GM18526 (cell line): ENCODE results near the gene CFAP299.

Source experiments
- POLR2A ChIP-seq: IDR thresholded peaks from 3 replicates; pipeline ENCODE4 v1.6.1; 2011; ENCODE audit not compliant: insufficient read length; ENCODE audit errors: extremely low read depth

Gene CFAP299

DNA sequence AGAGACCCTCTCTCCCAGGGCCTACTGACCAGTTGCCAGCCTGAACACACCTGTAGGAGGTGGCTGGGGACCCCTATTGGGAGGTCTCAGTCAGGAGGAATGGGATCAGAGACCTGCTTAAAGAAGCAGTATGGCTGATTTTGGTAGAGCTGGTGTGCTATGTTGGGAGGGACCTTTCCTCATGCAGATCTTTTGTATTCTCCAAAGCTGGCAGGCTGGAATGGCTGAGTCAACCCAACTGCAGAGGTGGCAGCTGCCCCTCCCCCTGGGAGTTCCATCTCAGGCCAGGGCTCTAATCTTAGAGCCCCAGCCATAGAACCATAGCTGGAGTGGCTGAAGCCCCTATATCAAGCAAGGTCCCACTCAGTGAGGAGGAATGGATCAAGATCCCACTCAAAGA lies 415.7 kb downstream of the CFAP299 start:
- TF ChIP-seq POLR2A = no peak

DNA sequence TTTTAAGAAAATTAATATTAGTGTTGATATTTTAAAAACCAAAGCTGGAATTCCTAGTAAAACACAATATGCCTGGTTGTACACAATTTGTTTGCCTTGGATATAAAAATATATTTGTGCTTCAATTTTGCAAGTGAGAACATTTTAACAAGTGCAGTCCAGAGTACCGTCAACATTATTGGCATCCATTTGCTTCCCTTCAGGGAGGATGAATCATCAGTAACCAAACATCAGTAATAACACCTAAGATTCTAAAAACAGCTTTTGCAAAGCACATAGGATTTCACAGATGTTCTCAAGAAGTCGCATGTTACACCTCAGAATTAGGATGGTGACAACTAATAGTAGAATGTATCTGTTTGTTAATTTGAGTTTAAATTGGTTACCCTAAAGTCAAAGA lies 432.4 kb downstream of the CFAP299 start:
- TF ChIP-seq POLR2A = no peak

DNA sequence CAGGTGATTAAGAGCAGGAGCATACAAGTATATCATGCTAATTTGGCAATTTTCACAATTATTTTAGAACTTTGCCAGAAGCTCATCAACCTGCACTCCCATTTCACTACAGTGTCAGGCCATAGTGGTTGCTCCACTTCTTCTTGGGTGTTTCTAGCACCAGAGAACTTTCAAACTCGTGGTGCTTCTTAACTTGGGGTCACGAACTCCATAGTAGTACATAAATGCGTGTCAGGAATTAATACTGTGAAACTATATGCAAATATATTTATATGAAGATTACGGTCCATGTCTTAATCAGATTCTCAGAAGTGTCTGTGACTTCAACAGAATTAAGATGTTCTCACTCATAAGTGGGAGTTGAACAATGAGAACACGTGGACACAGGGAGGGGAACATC lies 440.6 kb downstream of the CFAP299 start:
- no peak for TF ChIP-seq POLR2A

DNA sequence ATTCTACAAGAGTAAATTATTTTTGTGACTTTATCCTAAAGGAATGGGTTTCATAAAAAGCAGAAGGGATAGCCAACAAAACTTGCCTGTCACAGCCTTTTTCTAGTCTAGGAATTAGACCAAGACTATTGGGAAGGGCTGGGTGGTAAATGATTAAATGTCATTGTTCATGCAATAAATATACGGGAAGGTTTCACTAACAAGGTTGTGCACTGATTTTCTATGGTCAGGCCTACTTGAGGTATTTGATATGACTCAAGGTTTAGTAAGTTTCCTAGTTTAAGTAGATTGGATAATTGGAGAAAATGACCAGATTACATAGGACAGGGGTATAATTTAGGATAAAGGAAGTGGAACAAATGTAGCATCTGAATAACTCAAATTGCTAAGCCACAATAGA lies 445.9 kb downstream of the CFAP299 start:
- no peak for TF ChIP-seq POLR2A

DNA sequence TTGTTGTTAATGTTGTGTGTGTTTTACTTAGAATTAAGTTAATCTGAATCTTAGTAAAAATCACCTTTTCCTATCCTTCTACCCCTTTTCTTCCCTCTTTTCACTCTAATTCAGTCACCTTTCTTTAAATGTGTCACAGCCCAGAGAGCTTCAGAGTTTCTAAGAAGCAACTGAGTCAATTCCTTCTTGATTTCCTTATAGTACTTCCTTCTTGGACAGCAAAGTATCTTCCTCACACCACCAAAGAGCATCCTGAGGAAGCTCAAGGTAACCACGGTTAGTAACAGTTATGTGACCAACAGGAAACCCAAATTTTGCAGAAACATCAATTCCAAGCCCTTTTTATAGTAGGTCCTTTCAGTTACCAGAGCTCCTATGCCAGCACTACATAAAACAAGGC lies 451.8 kb downstream of the CFAP299 start:
- TF ChIP-seq POLR2A = no peak

DNA sequence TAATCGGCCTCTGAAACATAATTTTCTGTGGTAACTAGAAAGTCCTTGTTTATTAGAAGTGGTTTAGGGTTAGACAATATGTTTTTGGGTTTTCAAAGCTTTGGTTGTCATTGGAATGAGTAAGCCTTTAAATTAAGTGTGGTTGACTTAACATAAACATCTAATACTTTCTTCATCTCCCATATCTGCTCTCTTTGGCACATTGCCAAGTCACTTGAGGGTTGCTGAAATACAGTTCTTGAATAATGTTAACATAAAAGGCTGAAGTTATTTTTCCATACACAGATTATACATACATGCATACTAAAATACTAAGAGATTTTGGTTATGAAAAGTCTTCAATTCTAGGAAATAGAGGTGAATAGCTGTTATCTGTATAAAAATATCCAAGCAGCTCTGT lies 453.3 kb downstream of the CFAP299 start:
- TF ChIP-seq POLR2A = no peak

DNA sequence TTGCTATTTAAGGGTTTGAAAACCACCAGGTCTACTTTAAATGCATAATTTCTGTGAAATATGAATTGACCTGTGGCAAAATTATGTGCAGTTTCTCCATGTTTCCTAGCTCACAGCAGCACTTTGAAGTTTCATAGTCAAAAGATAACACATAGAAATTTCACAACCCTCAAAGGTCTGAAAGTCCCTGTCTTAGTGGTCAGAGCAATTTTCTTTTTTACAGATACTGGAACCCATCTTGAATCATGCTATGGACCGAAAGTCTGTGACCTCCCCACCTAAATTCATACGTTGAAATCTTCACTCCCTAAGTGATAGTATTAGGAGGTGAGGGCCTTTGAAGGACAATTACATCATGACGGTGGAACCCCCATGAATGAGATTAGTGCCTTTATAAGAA lies 454.6 kb downstream of the CFAP299 start:
- no peak for TF ChIP-seq POLR2A

DNA sequence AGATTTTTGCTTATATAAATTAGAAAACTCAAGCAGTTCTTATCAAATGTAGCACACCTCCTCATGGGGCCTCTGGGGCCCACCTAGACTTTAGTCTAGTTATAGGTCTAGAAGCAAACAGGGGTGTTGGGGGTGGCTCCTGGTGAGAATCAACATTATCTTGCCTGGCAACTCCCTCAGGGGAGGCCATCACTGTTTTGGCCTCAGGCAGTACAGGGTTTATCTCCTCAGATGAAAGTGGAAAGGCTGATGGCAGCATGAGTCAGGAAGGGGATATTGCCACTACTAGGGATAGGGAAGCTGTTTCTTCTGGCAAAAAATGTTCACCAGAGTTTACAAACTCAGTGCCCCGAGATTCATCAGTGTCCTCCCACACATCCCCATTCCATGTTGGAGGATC lies 462.6 kb downstream of the CFAP299 start:
- no peak for TF ChIP-seq POLR2A

DNA sequence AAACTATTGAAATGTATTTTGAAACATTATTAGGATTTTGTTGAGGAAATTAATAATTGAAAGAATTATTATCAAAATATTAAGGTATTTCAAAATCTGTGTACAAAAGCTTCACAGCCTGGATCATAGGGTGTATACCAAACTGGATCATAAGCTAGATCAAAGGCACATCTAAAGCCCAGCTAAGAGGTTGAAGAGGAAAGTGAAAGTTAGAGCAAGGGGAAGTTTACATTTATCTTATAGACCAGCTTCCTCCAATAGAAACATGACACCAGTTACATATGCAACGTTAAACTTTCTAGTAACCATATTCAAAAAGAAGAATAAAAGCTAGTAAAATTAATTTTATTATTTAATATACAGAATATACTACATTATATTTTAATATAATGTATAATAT lies 467.8 kb downstream of the CFAP299 start:
- TF ChIP-seq POLR2A = no peak

DNA sequence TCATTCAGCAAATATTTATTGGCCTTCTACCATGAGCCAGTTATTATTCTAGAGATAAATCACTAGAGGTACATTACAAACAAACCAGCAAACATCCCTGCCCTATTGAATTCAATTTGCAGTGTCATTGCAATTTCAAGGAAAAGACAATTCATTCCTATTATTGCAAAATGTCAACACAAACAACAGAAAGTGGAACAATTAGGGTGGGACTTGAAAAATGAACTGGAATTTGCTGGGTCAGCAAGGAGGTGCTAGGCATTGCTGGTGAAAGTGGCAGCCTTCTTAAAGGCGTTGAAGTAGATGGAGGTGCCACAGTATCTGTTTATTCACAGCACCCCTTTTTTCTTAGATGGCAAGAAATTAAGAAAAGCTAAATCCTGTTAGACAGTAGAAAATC lies 470.9 kb downstream of the CFAP299 start:
- no peak for TF ChIP-seq POLR2A

DNA sequence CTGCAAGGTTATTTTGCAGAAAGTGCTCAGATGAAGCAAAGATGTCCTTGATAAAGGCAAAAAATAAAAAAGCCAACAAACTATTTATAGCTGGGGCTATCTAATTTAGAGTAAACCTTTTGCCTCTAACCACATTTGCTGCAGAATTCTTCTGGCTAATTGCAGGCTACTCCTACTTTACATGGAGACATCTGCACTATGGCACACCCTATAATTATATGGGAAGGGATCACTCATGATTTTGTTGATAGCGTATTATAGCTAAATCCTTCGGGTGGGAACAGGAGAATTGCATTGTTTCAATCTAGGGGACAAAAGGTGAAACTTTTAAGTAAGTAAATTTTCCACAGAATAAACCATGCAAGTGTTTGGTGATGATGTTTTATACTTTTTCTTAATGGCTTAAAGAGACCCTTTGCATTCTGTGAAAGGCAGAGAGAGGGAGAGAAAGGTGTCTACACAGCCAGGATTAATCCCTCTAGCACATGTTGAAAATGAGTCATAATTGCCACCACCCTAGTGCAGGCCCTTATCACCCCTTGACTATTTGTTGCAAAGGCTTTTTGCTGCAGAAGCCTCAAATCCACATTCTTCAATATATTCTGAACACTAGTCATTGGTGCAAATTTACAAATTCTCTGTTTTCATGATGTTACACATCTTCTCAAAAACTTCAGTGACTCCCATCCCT lies 473.7 kb downstream of the CFAP299 start:
- no peak for TF ChIP-seq POLR2A

DNA sequence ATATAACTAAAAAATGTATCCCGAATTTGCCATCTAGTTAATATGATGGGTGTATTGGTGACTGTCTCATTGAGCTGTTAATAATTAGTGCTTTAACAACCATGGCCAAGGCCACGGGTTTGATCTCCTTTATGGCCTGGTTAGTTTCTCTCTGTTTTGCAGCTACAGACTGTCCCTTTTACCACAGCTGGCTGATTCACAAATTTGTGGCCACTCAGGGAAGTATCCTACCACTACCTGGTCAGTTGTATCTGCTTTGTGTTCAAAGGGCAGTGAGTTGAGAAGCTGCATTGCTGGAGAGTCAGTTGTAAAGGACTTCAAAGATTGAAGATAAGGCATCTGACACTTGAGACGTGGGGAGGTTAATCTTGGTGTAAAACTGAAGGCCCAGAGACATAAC lies 475.9 kb downstream of the CFAP299 start:
- no peak for TF ChIP-seq POLR2A

DNA sequence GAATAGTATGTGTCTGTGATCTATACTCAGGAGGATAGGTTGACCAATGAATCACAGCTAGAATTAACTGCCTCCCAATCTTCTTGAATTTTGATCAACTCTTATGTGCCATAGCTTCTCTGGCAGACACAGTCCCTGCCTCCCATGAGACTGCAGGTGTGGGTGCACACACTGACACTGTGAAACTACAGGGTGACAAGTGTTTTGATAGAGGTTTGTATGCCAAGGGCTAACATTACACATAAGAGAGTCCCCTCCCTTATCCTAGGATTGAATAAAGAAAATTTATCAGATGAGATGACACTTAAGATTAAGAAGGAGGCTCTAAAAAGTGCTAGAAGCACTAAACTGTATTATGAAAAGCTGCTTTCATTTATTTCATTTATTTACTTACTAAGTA lies 476.6 kb downstream of the CFAP299 start:
- no peak for TF ChIP-seq POLR2A

DNA sequence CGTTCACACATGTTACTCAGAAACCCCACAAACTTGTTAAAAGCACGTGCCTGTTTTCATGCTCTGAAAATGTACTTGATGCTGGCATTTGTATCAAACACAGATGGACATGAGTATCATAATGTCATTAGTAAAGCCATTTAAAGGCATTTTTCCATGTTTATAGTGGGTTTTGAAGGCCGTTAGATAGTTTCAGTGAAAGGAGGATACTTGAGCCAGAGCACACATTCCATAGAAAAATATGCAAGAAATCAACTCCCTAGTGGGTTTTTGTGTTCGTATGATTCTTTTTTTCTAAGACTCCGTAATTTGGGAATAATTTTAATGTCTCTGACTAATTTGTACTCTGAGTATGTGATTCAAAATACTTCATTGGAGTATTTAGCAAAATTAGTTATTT lies 478.7 kb downstream of the CFAP299 start:
- TF ChIP-seq POLR2A = no peak

DNA sequence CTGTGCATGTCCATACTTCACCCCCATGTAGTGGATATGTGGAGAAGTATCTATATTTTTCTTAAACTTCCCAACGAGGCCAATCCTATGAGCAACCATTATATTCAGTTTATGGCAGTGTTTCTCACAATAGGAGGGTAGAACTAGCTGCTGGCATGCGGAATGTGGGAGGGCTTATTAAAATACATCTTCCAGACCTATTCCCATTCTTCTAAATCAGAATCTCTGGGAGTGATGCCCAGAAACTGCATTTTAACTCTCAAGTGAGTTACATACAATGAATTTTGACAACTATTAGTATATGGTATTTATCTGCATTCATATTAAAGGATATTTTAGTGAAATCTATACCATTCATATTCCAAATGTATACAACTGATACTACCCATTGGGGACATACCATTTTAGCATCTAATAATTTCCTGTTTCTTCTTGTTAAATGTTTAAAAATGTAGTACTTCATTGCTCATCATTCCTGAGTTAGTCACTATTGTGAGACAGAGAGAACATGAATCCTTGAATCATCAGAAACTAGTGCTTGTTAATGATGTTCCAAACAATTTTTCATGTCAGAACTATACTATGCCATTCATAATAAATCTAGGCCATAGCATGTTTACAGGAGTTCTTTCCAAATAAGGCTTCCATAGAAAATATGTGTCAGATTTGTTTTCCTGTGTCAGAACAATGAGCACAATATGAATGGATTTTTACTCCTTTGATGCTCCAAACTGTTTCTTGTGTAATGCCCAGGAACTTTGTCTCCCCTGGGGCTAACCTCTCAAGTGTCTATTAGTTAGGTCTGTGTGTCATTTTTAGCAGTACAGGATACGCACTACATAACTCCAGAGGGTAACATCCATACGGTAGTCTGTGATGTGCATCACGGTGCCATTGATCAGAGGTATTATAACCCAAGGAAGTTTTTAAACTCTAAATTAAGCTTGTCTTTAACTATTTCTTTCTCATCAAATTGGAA lies 496.1 kb downstream of the CFAP299 start:
- TF ChIP-seq POLR2A = no peak

DNA sequence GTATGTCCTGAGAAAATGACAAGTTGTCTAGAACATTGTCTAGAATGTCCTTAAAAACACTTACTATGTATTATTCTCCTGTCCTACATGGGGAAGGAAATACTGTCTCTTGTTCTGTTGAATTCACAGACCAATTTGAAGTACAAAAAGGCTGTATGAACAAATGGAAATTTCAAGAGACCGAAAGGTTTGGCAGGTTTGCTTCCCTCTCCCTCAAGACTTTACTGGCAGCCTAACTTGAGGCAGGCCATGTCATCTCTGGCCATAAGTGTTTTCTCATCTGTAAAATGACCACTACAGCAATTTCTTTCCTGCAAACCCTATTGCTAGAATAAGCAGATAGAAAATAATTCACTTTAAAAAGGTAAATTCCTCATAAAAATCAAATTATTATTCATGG lies 503.8 kb downstream of the CFAP299 start:
- TF ChIP-seq POLR2A = no peak

DNA sequence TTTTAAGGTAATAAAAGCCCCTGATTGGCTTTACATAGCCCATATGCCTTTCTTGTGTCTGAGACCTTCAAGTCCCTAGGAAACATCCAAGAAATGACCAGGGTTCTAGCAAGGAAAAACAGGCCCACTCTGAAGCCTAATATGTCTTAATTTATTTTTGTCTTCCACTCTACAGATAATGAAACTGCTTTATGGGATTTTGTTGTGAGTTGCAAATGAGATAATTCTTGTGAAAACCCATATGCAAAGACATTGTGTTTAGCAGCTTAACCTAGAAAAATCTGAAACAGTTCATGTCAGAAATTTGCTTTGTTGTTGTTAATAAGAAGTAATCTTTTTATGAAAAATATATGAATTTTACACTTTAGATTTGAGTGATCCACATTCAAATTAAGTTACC lies 504.3 kb downstream of the CFAP299 start:
- TF ChIP-seq POLR2A = no peak

DNA sequence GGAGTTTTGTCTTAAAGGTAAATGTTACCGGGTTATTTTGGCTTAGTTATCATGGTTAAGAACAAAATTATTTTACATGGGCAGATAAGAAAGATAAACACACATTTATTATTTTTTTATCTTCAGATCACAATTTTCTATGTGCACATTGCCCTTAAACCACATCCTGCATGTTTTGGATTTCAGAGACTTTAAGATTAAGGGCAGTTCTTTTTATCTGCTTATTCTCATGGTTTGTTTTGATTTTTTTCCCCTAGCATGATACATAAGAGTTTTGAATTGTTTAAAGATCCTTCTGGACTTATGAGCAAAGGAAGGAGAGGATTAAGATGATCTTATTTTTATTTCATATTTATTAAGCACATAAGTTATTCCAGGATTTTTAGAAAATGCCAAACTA lies 504.9 kb downstream of the CFAP299 start:
- no peak for TF ChIP-seq POLR2A
